Upper lobe of left lung (tissue), 6 donors: ENCODE results near the gene PKIG. TPM values are rescaled to one million over a fixed set of nuclear protein-coding genes. Genes with fewer than 3 reads are reported as not detected.

ENCODE experiments used
- ATAC-seq, 2 donors: fragments of 200-7000 bp; cut with Tn5 transposase; one replicate each; pipeline ENCODE4 v1.9.1; 2022; ENCODE audit warnings: mild to moderate bottlenecking in 2 of 2, moderate library complexity in 2 of 2; ENCODE audit not compliant: low FRiP score in 2 of 2
- DNase-seq, 2 donors: peaks; one replicate each; pipeline ENCODE4 v3.0.0-alpha.2; 2019 to 2020
- H3K27ac ChIP-seq, 4 donors: fragments of 200-600 bp; sonication (generic); one replicate each; pipeline ENCODE4 v1.5.1; 2016 to 2019
- H3K27me3 ChIP-seq, 4 donors: fragments of 200-600 bp; sonication (generic); one replicate each; pipeline ENCODE4 v1.5.1; 2017 to 2019
- H3K36me3 ChIP-seq, 4 donors: fragments of 200-600 bp; sonication (generic); one replicate each; pipeline ENCODE4 v1.5.1; 2016 to 2019
- H3K4me1 ChIP-seq, 4 donors: fragments of 200-600 bp; sonication (generic); one replicate each; pipeline ENCODE4 v1.5.1; 2018 to 2019
- H3K4me3 ChIP-seq, 4 donors: fragments of 200-600 bp; sonication (generic); one replicate each; pipeline ENCODE4 v1.5.1; 2017 to 2019; ENCODE audit warnings: mild to moderate bottlenecking in 2 of 4, moderate library complexity in 1 of 4
- H3K9me3 ChIP-seq, 4 donors: fragments of 200-600 bp; sonication (generic); one replicate each; pipeline ENCODE4 v1.5.1; 2018 to 2019
- EP300 ChIP-seq, 4 donors: sonication (generic); formaldehyde crosslinking; IDR thresholded peaks; one replicate each; pipeline ENCODE4 v1.5.1; 2017; ENCODE audit warnings: antibody characterized with exemption in 4 of 4, control low read depth in 2 of 4
- POLR2A ChIP-seq, 4 donors: fragments of 450-650 bp; IDR thresholded peaks; one replicate each; pipeline ENCODE4 v1.5.1; 2016 to 2017; ENCODE audit warnings: antibody characterized with exemption in 4 of 4, mild to moderate bottlenecking in 2 of 4
- POLR2AphosphoS5 ChIP-seq, 2 donors: sonication (generic); formaldehyde crosslinking; IDR thresholded peaks; one replicate each; pipeline ENCODE4 v1.5.1; 2017; ENCODE audit warnings: antibody characterized with exemption in 2 of 2
- WGBS, 2 donors: methylation state at CpG; one replicate each; pipeline ENCODE4 v1.1.5; 2017 to 2018; 5-methylcytosine and 5-hydroxymethylcytosine counted together
- total RNA-seq, 6 donors: library from RNA; depleted of rRNA in 4 of 6; stranded (reverse); fragments of >200 nt in 4 of 6; gene quantifications; one replicate each; pipeline versions ENCODE4 v1.1.0 to v1.2.1, GENCODE V29; 2016 to 2021
- TF ChIP-seq, protein P1 (sequence below), 6 experiments: fragments of 450-650 bp in 4 of 6; fragments of 200-600 bp in 2 of 6; sonication (generic) in 2 of 6; IDR thresholded peaks; one replicate each; pipeline ENCODE4 v1.5.1; 2016 to 2019; ENCODE audit warnings: antibody characterized with exemption in 6 of 6
- donor health status: DM: no; HTN: no; CAD: no; lungs with moderate emphysema.
- donor health status: DM: no; HTN: yes; CAD: no; lungs with severe emphysema.

The PKIG gene
- total RNA-seq, 6 donors from 2014 or later = 46.1 to 91.5 (median 67.8) TPM

DNA sequence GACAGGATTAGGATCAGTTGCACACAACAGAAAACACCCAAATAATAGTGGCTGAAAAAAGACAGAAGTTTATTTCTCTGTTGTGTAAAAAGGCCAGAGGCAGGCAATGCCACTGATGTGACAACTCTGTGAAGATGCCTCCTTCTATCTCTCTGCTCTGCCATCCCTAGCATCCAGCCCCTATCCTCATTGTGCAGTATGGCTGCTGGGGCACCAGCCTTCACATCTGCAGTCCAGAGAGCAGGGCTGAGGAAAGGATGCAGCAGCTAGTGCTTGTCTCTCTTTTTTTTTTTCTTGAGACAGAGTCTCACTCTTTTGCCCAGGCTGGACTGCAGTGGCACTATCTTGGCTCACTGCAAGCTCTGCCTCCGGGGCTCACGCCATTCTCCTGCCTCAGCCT is 75.5 kb downstream of the PKIG start:
- H3K9me3 ChIP-seq = no peaks in the 10 kb centered on the region
- TF ChIP-seq, protein P1, sequence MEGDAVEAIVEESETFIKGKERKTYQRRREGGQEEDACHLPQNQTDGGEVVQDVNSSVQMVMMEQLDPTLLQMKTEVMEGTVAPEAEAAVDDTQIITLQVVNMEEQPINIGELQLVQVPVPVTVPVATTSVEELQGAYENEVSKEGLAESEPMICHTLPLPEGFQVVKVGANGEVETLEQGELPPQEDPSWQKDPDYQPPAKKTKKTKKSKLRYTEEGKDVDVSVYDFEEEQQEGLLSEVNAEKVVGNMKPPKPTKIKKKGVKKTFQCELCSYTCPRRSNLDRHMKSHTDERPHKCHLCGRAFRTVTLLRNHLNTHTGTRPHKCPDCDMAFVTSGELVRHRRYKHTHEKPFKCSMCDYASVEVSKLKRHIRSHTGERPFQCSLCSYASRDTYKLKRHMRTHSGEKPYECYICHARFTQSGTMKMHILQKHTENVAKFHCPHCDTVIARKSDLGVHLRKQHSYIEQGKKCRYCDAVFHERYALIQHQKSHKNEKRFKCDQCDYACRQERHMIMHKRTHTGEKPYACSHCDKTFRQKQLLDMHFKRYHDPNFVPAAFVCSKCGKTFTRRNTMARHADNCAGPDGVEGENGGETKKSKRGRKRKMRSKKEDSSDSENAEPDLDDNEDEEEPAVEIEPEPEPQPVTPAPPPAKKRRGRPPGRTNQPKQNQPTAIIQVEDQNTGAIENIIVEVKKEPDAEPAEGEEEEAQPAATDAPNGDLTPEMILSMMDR (IDR thresholded peaks at IDR 0.05) = no peak
- TF ChIP-seq POLR2AphosphoS5 (IDR thresholded peaks at IDR 0.05) = no peak
- TF ChIP-seq POLR2A (IDR thresholded peaks at IDR 0.05) = no peak
- no peak for TF ChIP-seq EP300 (IDR thresholded peaks at IDR 0.05)
- no peak overlapping the region for H3K27ac ChIP-seq
- DNase-seq (no peak), ATAC-seq (no peak)
- no peaks in the 10 kb centered on the region for H3K36me3 ChIP-seq
- H3K4me1 ChIP-seq = peaks cover 0 to 3% (median 1%) of the 10 kb centered on the region in 4 donors
- WGBS, 2 donors = 92 to 100% methylated on average over 2 of the region's 2 CpGs
- no peaks in the 10 kb centered on the region for H3K27me3 ChIP-seq
- H3K4me3 ChIP-seq = no peak overlapping the region

DNA sequence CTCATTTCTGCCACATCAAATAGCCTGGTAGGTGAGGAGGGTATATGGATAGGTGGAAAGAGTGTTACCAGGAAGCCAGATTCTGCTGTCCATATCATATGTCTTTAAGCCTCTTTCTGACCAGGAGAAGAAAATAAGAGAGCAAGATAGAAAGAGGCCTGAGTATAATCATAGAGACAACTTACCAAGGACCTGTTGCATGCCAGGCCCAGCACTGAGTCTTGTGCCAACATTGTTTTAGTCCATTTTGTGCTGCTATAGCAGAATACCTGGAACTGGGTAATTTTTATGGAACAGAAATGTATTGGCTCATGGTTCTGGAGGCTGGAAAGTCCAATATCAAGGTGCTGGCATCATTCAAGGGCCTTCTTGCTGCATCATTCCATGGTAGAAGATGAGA is 76.4 kb downstream of the PKIG start:
- ATAC-seq (no peak), DNase-seq (no peak)
- H3K4me1 ChIP-seq = no peaks in the 10 kb centered on the region
- TF ChIP-seq EP300 (IDR thresholded peaks at IDR 0.05) = no peak
- no peak for TF ChIP-seq POLR2AphosphoS5 (IDR thresholded peaks at IDR 0.05)
- TF ChIP-seq, protein P1 (IDR thresholded peaks at IDR 0.05) = no peak
- TF ChIP-seq POLR2A (IDR thresholded peaks at IDR 0.05) = no peak
- H3K9me3 ChIP-seq = no peaks in the 10 kb centered on the region
- no peak overlapping the region for H3K27ac ChIP-seq
- H3K4me3 ChIP-seq = no peak overlapping the region
- no peaks in the 10 kb centered on the region for H3K36me3 ChIP-seq
- no peaks in the 10 kb centered on the region for H3K27me3 ChIP-seq

DNA sequence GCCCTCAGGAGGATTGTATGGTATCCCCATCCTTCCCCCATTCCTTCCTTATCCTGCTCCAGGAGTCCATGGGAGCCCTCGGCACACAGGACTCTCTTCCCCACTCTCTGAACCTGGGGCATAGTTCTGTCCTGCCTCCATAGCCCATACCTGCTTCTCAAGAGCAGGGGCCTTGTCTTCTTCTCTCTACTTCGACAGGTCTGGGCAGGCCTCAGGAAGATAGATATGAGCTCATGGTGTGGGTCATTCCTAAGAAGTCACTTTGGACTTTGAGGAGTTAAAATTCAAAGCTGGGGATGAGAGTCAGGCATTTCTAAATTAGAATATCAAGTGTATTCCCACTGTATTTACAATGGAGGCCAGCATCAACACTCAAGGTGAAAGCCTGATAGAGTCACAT is 77.6 kb downstream of the PKIG start:
- no peak overlapping the region for H3K4me3 ChIP-seq
- H3K9me3 ChIP-seq = no peaks in the 10 kb centered on the region
- no peaks in the 10 kb centered on the region for H3K36me3 ChIP-seq
- 94 to 100% methylated on average over 2 of the region's 2 CpGs for WGBS, 2 donors
- no peak for DNase-seq
- H3K27ac ChIP-seq = no peak overlapping the region
- no peaks in the 10 kb centered on the region for H3K4me1 ChIP-seq
- TF ChIP-seq, protein P1 (IDR thresholded peaks at IDR 0.05) = no peak
- TF ChIP-seq EP300 (IDR thresholded peaks at IDR 0.05) = no peak
- no peak for TF ChIP-seq POLR2A (IDR thresholded peaks at IDR 0.05)
- no peak for TF ChIP-seq POLR2AphosphoS5 (IDR thresholded peaks at IDR 0.05)
- no peak for ATAC-seq
- no peaks in the 10 kb centered on the region for H3K27me3 ChIP-seq

DNA sequence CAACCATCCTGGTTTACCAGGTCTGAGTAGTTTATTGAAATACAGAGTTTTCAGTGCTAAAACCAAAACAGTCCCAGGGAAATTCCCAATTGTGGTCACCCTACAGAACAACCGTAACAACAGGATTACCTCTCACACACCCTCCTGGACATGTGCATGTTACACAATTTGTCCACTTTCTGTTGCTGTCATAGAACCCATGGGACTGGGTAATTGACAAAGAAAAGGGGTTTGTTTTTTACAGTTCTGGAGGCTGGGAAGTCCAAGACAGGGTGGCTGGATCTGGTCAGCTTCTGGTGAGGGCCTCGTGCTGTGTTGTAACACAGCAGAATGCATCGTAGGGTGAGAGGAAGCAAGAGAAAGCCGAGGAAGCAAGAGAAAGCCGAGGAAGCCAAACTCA is 78.2 kb downstream of the PKIG start:
- no peak for ATAC-seq

DNA sequence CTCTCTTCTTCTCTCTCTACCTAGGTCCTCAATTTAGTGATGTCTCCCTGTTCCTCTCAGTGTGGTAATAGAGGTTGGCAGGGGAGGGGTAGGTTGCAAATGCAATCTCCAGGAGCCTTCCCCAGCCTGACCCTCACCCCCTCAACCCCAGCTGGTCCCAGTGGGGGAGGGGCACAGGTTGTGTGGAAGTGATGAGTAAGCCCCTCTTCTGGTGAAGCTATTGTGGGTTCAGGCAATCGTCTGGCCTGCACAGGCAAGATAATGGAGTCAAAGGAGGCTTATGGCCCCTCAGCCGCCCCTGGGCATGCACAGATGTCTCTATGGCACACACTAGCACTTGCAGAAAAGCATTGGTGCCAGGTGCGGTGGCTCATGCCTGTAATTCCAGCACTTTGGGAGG is 79.9 kb downstream of the PKIG start:
- H3K9me3 ChIP-seq = no peaks in the 10 kb centered on the region
- WGBS, 2 donors = 67 to 84% methylated on average over 2 to 3 of the region's 3 CpGs
- H3K27me3 ChIP-seq = no peaks in the 10 kb centered on the region
- no peak for DNase-seq
- H3K36me3 ChIP-seq = no peaks in the 10 kb centered on the region
- ATAC-seq = no peak
- H3K27ac ChIP-seq = no peak overlapping the region
- TF ChIP-seq POLR2A (IDR thresholded peaks at IDR 0.05) (no peak), POLR2AphosphoS5 (IDR thresholded peaks at IDR 0.05) (no peak), EP300 (IDR thresholded peaks at IDR 0.05) (no peak)
- TF ChIP-seq, protein P1 (IDR thresholded peaks at IDR 0.05) = no peak
- H3K4me1 ChIP-seq = no peaks in the 10 kb centered on the region
- H3K4me3 ChIP-seq = no peak overlapping the region

More for the DNA sequence above, 78.2 kb downstream of the PKIG start:
- DNase-seq = no peak
- H3K4me3 ChIP-seq = no peak overlapping the region
- H3K27me3 ChIP-seq = no peaks in the 10 kb centered on the region
- TF ChIP-seq EP300 (IDR thresholded peaks at IDR 0.05) (no peak), POLR2AphosphoS5 (IDR thresholded peaks at IDR 0.05) (no peak), POLR2A (IDR thresholded peaks at IDR 0.05) (no peak)
- TF ChIP-seq, protein P1 (IDR thresholded peaks at IDR 0.05) = no peak
- no peaks in the 10 kb centered on the region for H3K4me1 ChIP-seq
- H3K27ac ChIP-seq = no peak overlapping the region
- WGBS, 2 donors = 44 to 79% methylated on average over 5 of the region's 5 CpGs
- no peaks in the 10 kb centered on the region for H3K36me3 ChIP-seq
- no peaks in the 10 kb centered on the region for H3K9me3 ChIP-seq
